Parathyroid adenoma (tissue), 2 donors: ENCODE results near the gene EVX2.

ENCODE experiments used
- H2AFZ ChIP-seq: fragments of 300-600 bp; sonication (generic); one replicate; pipeline ENCODE4 v1.7.0; 2017; ENCODE audit warnings: antibody characterized with exemption, mild to moderate bottlenecking
- H3K27ac ChIP-seq: fragments of 300-600 bp; sonication (generic); one replicate; pipeline ENCODE4 v1.7.0; 2017
- H3K27me3 ChIP-seq: fragments of 300-600 bp; sonication (generic); one replicate; pipeline ENCODE4 v1.7.0; 2017; ENCODE audit warnings: low read length; ENCODE audit not compliant: control insufficient read depth, insufficient read depth
- H3K36me3 ChIP-seq: fragments of 300-600 bp; sonication (generic); one replicate; pipeline ENCODE4 v1.7.0; 2017; ENCODE audit warnings: low read length; ENCODE audit not compliant: control insufficient read depth, insufficient read depth
- H3K4me1 ChIP-seq: fragments of 300-600 bp; sonication (generic); one replicate; pipeline ENCODE4 v1.7.0; 2017; ENCODE audit warnings: control low read depth
- H3K4me2 ChIP-seq: fragments of 300-600 bp; sonication (generic); one replicate; pipeline ENCODE4 v1.7.0; 2017; ENCODE audit warnings: low read length
- H3K4me3 ChIP-seq: fragments of 300-600 bp; sonication (generic); one replicate; pipeline ENCODE4 v1.7.0; 2017; ENCODE audit warnings: low read depth, low read length
- H3K79me2 ChIP-seq: fragments of 300-600 bp; sonication (generic); one replicate; pipeline ENCODE4 v1.7.0; 2017; ENCODE audit warnings: control low read depth
- H3K9ac ChIP-seq: fragments of 300-600 bp; sonication (generic); one replicate; pipeline ENCODE4 v1.7.0; 2017; ENCODE audit warnings: mild to moderate bottlenecking
- H3K9me3 ChIP-seq: fragments of 300-600 bp; sonication (generic); one replicate; pipeline ENCODE4 v1.7.0; 2017; ENCODE audit warnings: low read length; ENCODE audit not compliant: control insufficient read depth
- TF ChIP-seq, protein P1 (sequence below): fragments of 300-600 bp; sonication (generic); IDR thresholded peaks from one replicate; pipeline ENCODE4 v1.7.0; 2017; ENCODE audit warnings: antibody characterized with exemption, mild to moderate bottlenecking
- donor health status: primary hyperparathyroidism.

Gene EVX2

DNA sequence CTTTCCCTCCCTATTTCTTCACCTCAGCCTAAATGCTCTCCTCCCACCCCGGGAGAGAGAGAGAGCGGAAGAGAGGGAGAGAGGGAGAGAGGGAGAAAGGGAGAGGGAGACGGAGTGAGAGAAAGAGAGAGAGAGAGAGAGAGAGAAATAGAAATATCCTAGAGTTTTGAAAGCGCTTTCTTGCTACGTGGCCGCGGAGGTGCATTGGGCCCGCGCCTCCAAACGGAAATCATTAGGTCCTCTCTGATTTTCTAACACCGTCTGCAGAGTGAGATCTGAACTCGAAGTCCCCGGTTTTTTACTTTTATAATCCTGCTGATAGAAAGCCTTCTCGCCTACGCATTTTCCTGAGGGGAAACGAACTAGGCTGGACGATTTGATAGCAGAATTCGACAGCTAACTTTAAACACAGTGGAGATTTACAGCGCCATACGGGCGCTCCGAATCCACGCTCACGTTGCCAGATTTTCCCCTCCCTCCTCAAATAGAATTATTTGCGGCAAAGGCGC is 903 bp upstream of the EVX2 start:
- Histone ChIP-seq H3K27me3 (peaks cover 55% of the 10 kb centered on the region), H3K79me2 (no peaks in the 10 kb centered on the region), H3K4me2 (no peak overlapping the region), H3K9ac (no peak overlapping the region), H3K4me3 (no peak overlapping the region), H3K27ac (no peak overlapping the region), H3K9me3 (peaks cover 5% of the 10 kb centered on the region), H2AFZ (no peak overlapping the region), H3K36me3 (no peaks in the 10 kb centered on the region), H3K4me1 (no peaks in the 10 kb centered on the region)
- TF ChIP-seq, protein P1, sequence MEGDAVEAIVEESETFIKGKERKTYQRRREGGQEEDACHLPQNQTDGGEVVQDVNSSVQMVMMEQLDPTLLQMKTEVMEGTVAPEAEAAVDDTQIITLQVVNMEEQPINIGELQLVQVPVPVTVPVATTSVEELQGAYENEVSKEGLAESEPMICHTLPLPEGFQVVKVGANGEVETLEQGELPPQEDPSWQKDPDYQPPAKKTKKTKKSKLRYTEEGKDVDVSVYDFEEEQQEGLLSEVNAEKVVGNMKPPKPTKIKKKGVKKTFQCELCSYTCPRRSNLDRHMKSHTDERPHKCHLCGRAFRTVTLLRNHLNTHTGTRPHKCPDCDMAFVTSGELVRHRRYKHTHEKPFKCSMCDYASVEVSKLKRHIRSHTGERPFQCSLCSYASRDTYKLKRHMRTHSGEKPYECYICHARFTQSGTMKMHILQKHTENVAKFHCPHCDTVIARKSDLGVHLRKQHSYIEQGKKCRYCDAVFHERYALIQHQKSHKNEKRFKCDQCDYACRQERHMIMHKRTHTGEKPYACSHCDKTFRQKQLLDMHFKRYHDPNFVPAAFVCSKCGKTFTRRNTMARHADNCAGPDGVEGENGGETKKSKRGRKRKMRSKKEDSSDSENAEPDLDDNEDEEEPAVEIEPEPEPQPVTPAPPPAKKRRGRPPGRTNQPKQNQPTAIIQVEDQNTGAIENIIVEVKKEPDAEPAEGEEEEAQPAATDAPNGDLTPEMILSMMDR: no peak

DNA sequence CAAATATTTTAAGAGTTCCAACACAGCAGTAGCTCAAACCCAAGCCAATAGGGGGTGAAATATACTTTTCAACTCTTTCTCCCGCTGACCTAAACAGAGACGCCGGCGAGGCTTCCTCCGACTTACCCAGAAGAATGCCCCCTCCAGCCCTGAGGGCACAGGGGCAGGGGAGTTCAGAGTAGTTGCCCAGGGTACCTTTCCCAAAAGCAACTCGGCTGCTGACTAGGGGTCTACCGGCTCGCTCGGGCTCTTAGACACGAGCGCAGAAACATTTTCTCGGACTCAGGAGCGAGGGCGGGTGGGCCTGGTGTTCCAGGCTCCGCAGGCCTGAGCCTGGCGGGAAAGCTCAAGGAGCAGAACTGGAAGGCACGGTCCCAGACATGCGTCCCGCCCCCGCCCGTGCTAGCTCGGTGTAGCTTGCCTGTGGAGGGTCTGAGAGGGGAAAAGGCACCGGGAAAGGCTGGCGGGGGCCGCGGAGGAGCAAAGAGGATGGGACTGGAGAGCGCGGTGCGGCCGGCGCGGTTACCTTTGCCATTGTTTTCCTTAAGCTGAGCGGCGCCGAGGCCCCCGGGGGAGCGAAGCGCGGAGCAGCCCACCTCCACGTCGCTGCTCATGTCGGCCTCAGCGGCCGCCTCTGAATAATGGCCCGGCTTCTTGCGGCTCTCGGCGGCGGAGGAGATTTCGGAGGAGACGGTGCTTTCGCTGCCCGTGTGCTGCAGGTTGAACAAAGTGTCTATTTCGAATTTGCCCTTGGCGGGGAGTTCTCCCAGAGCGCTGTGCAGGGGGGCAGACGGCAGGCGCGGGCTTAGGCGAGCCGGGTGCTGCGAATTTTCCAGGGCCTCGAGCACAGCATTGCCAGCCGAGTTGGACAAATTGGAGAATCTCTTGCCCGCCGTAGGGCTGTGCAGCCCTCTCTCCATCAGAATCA is 674 bp downstream of the EVX2 start:
- Histone ChIP-seq H3K9ac (no peak overlapping the region), H3K79me2 (no peaks in the 10 kb centered on the region), H3K4me3 (no peak overlapping the region), H2AFZ (no peak overlapping the region), H3K36me3 (no peaks in the 10 kb centered on the region), H3K4me2 (no peak overlapping the region), H3K27me3 (peaks cover 52% of the 10 kb centered on the region), H3K27ac (no peak overlapping the region), H3K4me1 (no peaks in the 10 kb centered on the region), H3K9me3 (peaks cover 5% of the 10 kb centered on the region)
- TF ChIP-seq, protein P1: no peak

DNA sequence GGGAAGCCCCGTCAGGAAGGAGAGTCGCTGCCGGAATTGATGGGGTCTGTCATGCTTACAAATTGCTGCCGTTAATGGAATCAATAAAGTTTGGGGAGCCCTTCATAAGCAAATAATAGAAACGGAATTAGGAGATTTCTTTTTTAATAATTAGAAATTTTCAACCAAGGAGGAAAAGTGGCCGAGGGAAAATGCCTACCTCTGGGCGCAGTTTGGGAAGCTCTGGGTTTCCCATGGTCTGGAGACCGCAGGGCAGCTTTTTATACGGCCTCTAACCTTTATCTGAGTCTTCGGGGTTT is 1.3 kb downstream of the EVX2 start:
- no peaks in the 10 kb centered on the region for H3K4me1 ChIP-seq
- H3K27ac ChIP-seq: no peak overlapping the region
- H3K4me3 ChIP-seq: no peak overlapping the region

DNA sequence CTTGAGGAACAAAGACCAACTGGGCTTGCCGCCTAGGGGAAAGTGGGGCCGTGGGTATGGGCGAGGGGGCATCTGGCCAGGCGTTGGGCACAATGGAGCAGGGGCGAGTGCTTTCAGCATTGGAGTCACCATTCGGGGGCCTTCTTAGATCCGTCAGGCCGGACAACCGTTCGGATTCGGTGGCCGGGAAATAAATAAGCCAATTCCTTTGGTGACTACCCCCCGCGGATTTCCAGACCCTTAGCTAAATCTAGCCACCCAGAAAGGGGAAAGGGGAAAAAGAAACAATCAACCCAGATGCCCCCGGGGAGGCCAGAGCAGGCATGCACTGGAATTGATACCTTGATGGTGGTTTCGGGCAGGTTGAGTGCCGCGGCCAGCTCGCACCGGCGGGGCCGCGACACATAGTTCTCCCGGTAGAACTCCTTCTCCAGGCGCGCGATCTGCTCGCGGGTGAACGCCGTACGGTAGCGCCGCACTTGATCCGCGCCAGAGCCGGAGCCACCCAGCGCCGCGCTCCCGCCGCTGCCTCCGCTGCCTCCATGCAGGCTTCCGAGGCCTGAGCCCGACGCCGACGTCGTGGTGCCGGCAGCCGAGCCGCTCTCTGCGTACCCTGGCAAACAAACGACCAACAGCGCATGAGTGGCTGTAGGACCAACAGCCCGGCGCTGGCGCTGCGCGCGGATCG is 1.8 kb downstream of the EVX2 start:
- peaks cover 5% of the 10 kb centered on the region for H3K9me3 ChIP-seq
- no peak overlapping the region for H3K9ac ChIP-seq
- no peak overlapping the region for H3K4me2 ChIP-seq
- no peak overlapping the region for H2AFZ ChIP-seq
- H3K4me1 ChIP-seq: no peaks in the 10 kb centered on the region
- no peaks in the 10 kb centered on the region for H3K79me2 ChIP-seq
- H3K4me3 ChIP-seq: no peak overlapping the region
- no peaks in the 10 kb centered on the region for H3K36me3 ChIP-seq
- TF ChIP-seq, protein P1: no peak
- H3K27me3 ChIP-seq: peaks cover 48% of the 10 kb centered on the region
- H3K27ac ChIP-seq: no peak overlapping the region

More for the DNA sequence above, 1.3 kb downstream of the EVX2 start:
- Histone ChIP-seq H3K79me2 (no peaks in the 10 kb centered on the region), H3K36me3 (no peaks in the 10 kb centered on the region), H3K9ac (no peak overlapping the region), H3K4me2 (no peak overlapping the region), H3K27me3 (peaks cover 49% of the 10 kb centered on the region), H3K9me3 (peaks cover 5% of the 10 kb centered on the region), H2AFZ (no peak overlapping the region)
- TF ChIP-seq, protein P1: no peak
